HUES64 (cell line): ENCODE data around the gene COA5.

Source experiments
- H3K27ac ChIP-seq: 2 replicates; pipeline ENCODE4 v1.7.0; 2013; ENCODE audit warnings: low read depth, low read length, inconsistent platforms
- H3K27me3 ChIP-seq: 2 replicates; pipeline ENCODE4 v1.6.1; 2013; ENCODE audit warnings: mild to moderate bottlenecking, low read length; ENCODE audit not compliant: insufficient read depth
- H3K36me3 ChIP-seq: 2 replicates; pipeline ENCODE4 v1.6.1; 2013; ENCODE audit warnings: mild to moderate bottlenecking, low read length; ENCODE audit not compliant: insufficient read depth
- H3K4me1 ChIP-seq: 2 replicates; pipeline ENCODE4 v1.6.1; 2013; ENCODE audit warnings: mild to moderate bottlenecking, low read length, moderate library complexity; ENCODE audit not compliant: insufficient read depth
- H3K4me3 ChIP-seq: 2 replicates; pipeline ENCODE4 v1.5.1; 2013; ENCODE audit warnings: mild to moderate bottlenecking, low read length, moderate library complexity
- H3K9ac ChIP-seq: 2 replicates; pipeline ENCODE4 v1.6.1; 2013; ENCODE audit warnings: mild to moderate bottlenecking, low read depth, low read length
- H3K9me3 ChIP-seq: 2 replicates; pipeline ENCODE4 v1.6.1; 2013; ENCODE audit warnings: low read depth, low read length; ENCODE audit not compliant: insufficient read depth
- WGBS: fragments of 150-250, 120-280 bp; methylation state at CpG from one replicate; pipeline ENCODE4 v1.1.7; 2013; ENCODE audit warnings: missing lambda C conversion rate; 5-methylcytosine and 5-hydroxymethylcytosine counted together

COA5 gene

GRCh38 chr2:98571121-98571701, 37.1 kb downstream of the COA5 start:
- Histone ChIP-seq H3K4me3 (no peak overlapping the region), H3K9ac (no peak overlapping the region), H3K27me3 (no peaks in the 10 kb centered on the region), H3K36me3 (peaks cover 47% of the 10 kb centered on the region), H3K27ac (no peak overlapping the region), H3K4me1 (no peaks in the 10 kb centered on the region), H3K9me3 (no peaks in the 10 kb centered on the region)
- WGBS, result 94% methylated on average over 13 of the region's 13 CpGs

- 92% methylated on average over 5 of the region's 5 CpGs for WGBS
- H3K9me3 ChIP-seq, result no peaks in the 10 kb centered on the region
- peaks cover 52% of the 10 kb centered on the region for H3K36me3 ChIP-seq
- no peak overlapping the region for H3K4me3 ChIP-seq
- no peak overlapping the region for H3K9ac ChIP-seq
- no peaks in the 10 kb centered on the region for H3K27me3 ChIP-seq
- H3K27ac ChIP-seq, result no peak overlapping the region
- no peaks in the 10 kb centered on the region for H3K4me1 ChIP-seq
These were observed 38.0 kb downstream of the COA5 start for GRCh38 chr2:98570356-98570755.

- H3K36me3 ChIP-seq, result peaks cover 56% of the 10 kb centered on the region
- WGBS, result 96% methylated on average over 13 of the region's 13 CpGs
These were observed 38.4 kb downstream of the COA5 start for GRCh38 chr2:98569915-98570314.

GRCh38 chr2:98569197-98569793, 39.0 kb downstream of the COA5 start:
- H3K27me3 ChIP-seq, result no peaks in the 10 kb centered on the region
- H3K4me1 ChIP-seq, result no peaks in the 10 kb centered on the region
- 69% methylated on average over 19 of the region's 19 CpGs for WGBS
- no peaks in the 10 kb centered on the region for H3K9me3 ChIP-seq
- no peak overlapping the region for H3K4me3 ChIP-seq
- H3K36me3 ChIP-seq, result peaks cover 62% of the 10 kb centered on the region
- no peak overlapping the region for H3K9ac ChIP-seq
- H3K27ac ChIP-seq, result no peak overlapping the region

More at GRCh38 chr2:98569915-98570314, 38.4 kb downstream of the COA5 start:
- H3K4me3 ChIP-seq, result no peak overlapping the region
- no peaks in the 10 kb centered on the region for H3K4me1 ChIP-seq
- H3K27ac ChIP-seq, result no peak overlapping the region
- no peaks in the 10 kb centered on the region for H3K27me3 ChIP-seq
- H3K9me3 ChIP-seq, result no peaks in the 10 kb centered on the region
- no peak overlapping the region for H3K9ac ChIP-seq

GRCh38 chr2:98568161-98568956, 40.0 kb downstream of the COA5 start:
- Histone ChIP-seq H3K4me3 (no peak overlapping the region), H3K36me3 (peaks cover 68% of the 10 kb centered on the region), H3K27me3 (no peaks in the 10 kb centered on the region), H3K4me1 (no peaks in the 10 kb centered on the region), H3K9me3 (no peaks in the 10 kb centered on the region), H3K27ac (no peak overlapping the region), H3K9ac (no peak overlapping the region)
- WGBS, result 97% methylated on average over 11 of the region's 11 CpGs

- Histone ChIP-seq H3K4me1 (no peaks in the 10 kb centered on the region), H3K36me3 (peaks cover 64% of the 10 kb centered on the region), H3K9me3 (no peaks in the 10 kb centered on the region), H3K9ac (no peak overlapping the region), H3K27me3 (no peaks in the 10 kb centered on the region), H3K4me3 (no peak overlapping the region), H3K27ac (no peak overlapping the region)
- 97% methylated on average over 19 of the region's 19 CpGs for WGBS
These were observed 42.4 kb downstream of the COA5 start for GRCh38 chr2:98565941-98566340.

GRCh38 chr2:98565286-98565860, 42.9 kb downstream of the COA5 start:
- Histone ChIP-seq H3K9me3 (no peaks in the 10 kb centered on the region), H3K27me3 (no peaks in the 10 kb centered on the region), H3K4me3 (no peak overlapping the region), H3K27ac (no peak overlapping the region), H3K4me1 (no peaks in the 10 kb centered on the region), H3K9ac (no peak overlapping the region), H3K36me3 (peaks cover 67% of the 10 kb centered on the region)
- 93% methylated on average over 9 of the region's 9 CpGs for WGBS

- Histone ChIP-seq H3K9ac (no peak overlapping the region), H3K4me1 (no peaks in the 10 kb centered on the region), H3K9me3 (no peaks in the 10 kb centered on the region), H3K27me3 (no peaks in the 10 kb centered on the region), H3K27ac (no peak overlapping the region), H3K36me3 (peaks cover 63% of the 10 kb centered on the region), H3K4me3 (no peak overlapping the region)
- WGBS, result 96% methylated on average over 17 of the region's 17 CpGs
These were observed 43.7 kb downstream of the COA5 start for GRCh38 chr2:98564541-98565132.

- WGBS, result 95% methylated on average over 13 of the region's 13 CpGs
- H3K27me3 ChIP-seq, result no peaks in the 10 kb centered on the region
- H3K9ac ChIP-seq, result no peak overlapping the region
- peaks cover 61% of the 10 kb centered on the region for H3K36me3 ChIP-seq
- no peak overlapping the region for H3K27ac ChIP-seq
- no peaks in the 10 kb centered on the region for H3K9me3 ChIP-seq
- H3K4me3 ChIP-seq, result no peak overlapping the region
- H3K4me1 ChIP-seq, result no peaks in the 10 kb centered on the region
These were observed 44.9 kb downstream of the COA5 start for GRCh38 chr2:98563394-98563793.

GRCh38 chr2:98561902-98562695, 46.2 kb downstream of the COA5 start:
- no peaks in the 10 kb centered on the region for H3K9me3 ChIP-seq
- 94% methylated on average over 13 of the region's 13 CpGs for WGBS
- peaks cover 64% of the 10 kb centered on the region for H3K36me3 ChIP-seq
- H3K27me3 ChIP-seq, result no peaks in the 10 kb centered on the region
- no peak overlapping the region for H3K27ac ChIP-seq
- no peak overlapping the region for H3K4me3 ChIP-seq
- no peak overlapping the region for H3K9ac ChIP-seq
- H3K4me1 ChIP-seq, result no peaks in the 10 kb centered on the region
